Lower leg skin (tissue), 3 donors: ENCODE measurements around the gene PAIP2.

Experiments used
- POLR2A ChIP-seq, 2 donors: fragments of 450-650 bp; IDR thresholded peaks; one replicate each; pipeline ENCODE4 v1.6.1; 2016 to 2017; ENCODE audit warnings: antibody characterized with exemption in 2 of 2, mild to moderate bottlenecking in 1 of 2, moderate library complexity in 1 of 2
- TF ChIP-seq, protein P1 (sequence below), 3 donors: fragments of 450-650 bp; IDR thresholded peaks; one replicate each; pipeline ENCODE4 v1.5.1; 2016; ENCODE audit warnings: antibody characterized with exemption in 3 of 3, mild to moderate bottlenecking in 3 of 3, moderate library complexity in 2 of 3

- TF ChIP-seq, protein P1, sequence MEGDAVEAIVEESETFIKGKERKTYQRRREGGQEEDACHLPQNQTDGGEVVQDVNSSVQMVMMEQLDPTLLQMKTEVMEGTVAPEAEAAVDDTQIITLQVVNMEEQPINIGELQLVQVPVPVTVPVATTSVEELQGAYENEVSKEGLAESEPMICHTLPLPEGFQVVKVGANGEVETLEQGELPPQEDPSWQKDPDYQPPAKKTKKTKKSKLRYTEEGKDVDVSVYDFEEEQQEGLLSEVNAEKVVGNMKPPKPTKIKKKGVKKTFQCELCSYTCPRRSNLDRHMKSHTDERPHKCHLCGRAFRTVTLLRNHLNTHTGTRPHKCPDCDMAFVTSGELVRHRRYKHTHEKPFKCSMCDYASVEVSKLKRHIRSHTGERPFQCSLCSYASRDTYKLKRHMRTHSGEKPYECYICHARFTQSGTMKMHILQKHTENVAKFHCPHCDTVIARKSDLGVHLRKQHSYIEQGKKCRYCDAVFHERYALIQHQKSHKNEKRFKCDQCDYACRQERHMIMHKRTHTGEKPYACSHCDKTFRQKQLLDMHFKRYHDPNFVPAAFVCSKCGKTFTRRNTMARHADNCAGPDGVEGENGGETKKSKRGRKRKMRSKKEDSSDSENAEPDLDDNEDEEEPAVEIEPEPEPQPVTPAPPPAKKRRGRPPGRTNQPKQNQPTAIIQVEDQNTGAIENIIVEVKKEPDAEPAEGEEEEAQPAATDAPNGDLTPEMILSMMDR (IDR thresholded peaks at IDR 0.05) = no peak
- TF ChIP-seq POLR2A (IDR thresholded peaks at IDR 0.05) = no peak
Measured at GRCh38 chr5:139343476-139343875, 1.8 kb downstream of the PAIP2 start.
